ENCODE measurements around the gene GIMAP8. TPM values are rescaled to one million over a fixed set of nuclear protein-coding genes. Genes with fewer than 3 reads are reported as not detected.

GIMAP8 gene
- total RNA-seq, 1 experiment from 2014 or later: not detected

GRCh38 chr7:150429699-150430098, 20.7 kb upstream of the GIMAP8 start:
- Histone ChIP-seq H4K5ac (ENCODE audit: insufficient read length, low read depth, low read length) (no peak overlapping the region), H4K91ac (ENCODE audit: insufficient read length, low read depth, low read length) (no peak overlapping the region), H3K79me1 (ENCODE audit: insufficient read depth, low read depth, low read length, poor library complexity, severe bottlenecking) (no peaks in the 10 kb centered on the region), H4K8ac (replicated peaks; ENCODE audit: insufficient read length, low read depth, low read length) (no peak overlapping the region), H3K4ac (ENCODE audit: low read depth, low read length) (no peak overlapping the region), H3K14ac (ENCODE audit: insufficient read depth, low read length) (no peak overlapping the region), H2BK5ac (ENCODE audit: insufficient read length, low read length) (no peak overlapping the region), H2BK120ac (ENCODE audit: low read depth, low read length, poor library complexity, severe bottlenecking) (no peak overlapping the region), H3K9ac (ENCODE audit: extremely low read depth, insufficient read length, low read length) (no peak overlapping the region), H3K23me2 (ENCODE audit: insufficient read length, low read depth, low read length, poor library complexity, severe bottlenecking) (no peaks in the 10 kb centered on the region), H2AFZ (ENCODE audit: low read length) (no peak overlapping the region), H3K18ac (ENCODE audit: insufficient read length, low read depth, low read length) (no peak overlapping the region), H2BK12ac (ENCODE audit: insufficient read length, low read depth, low read length) (no peak overlapping the region), H3K4me1 (ENCODE audit: insufficient read depth, low read length) (peaks cover 11% of the 10 kb centered on the region), H3K27ac (ENCODE audit: insufficient read length, low read depth, low read length) (no peak overlapping the region), H3K9me3 (ENCODE audit: control insufficient read depth, low read depth, low read length) (no peaks in the 10 kb centered on the region), H3T11ph (ENCODE audit: low read length) (no peak overlapping the region), H3K27me3 (ENCODE audit: insufficient read depth, low read length) (no peaks in the 10 kb centered on the region), H3K56ac (ENCODE audit: insufficient read length, low read depth, low read length) (no peak overlapping the region), H3K4me2 (ENCODE audit: insufficient read depth, insufficient read length, low read length) (no peak overlapping the region), H4K20me1 (ENCODE audit: control insufficient read depth, insufficient read depth, insufficient read length) (no peaks in the 10 kb centered on the region), H2BK15ac (ENCODE audit: low read depth, low read length) (no peak overlapping the region), H3K23ac (ENCODE audit: insufficient read length, low read depth, low read length) (no peak overlapping the region), H2BK20ac (ENCODE audit: low read depth, low read length, poor library complexity, severe bottlenecking) (no peak overlapping the region), H3K79me2 (ENCODE audit: insufficient read depth, low read length) (no peaks in the 10 kb centered on the region), H2AK5ac (ENCODE audit: insufficient read length, low read length) (no peak overlapping the region)
- TF ChIP-seq CTCF (conservative IDR thresholded peaks at IDR 0.05): no peak
- Mint-ChIP-seq H3K4me1 (peaks cover 30 to 33% of the 10 kb centered on the region in 2 experiments), H3K27ac (no peak overlapping the region), H3K4me3 (no peak overlapping the region), H3K36me3 (ENCODE audit: insufficient read depth in 1 of 3, low read depth in 3 of 3) (no peaks in the 10 kb centered on the region; a peak in 1 of 7 replicates), H3K27me3 (ENCODE audit: low read depth) (peaks cover 54% of the 10 kb centered on the region), H3K9me3 (no peaks in the 10 kb centered on the region; a peak in 1 of 5 replicates)
- no peak for DNase-seq
- no CpG with 5 or more reads among the region's 8 CpGs for WGBS (ENCODE audit: extremely low coverage, insufficient read length, low lambda C conversion rate)

Data from H9 (cell line).